GM18517 (cell line): ENCODE measurements around the gene NUDT16L1.

Experiments
- ATAC-seq: cut with Tn5 transposase; IDR thresholded peaks from one replicate; pipeline ENCODE4 v1.9.1; 2021; ENCODE audit warnings: mild to moderate bottlenecking, moderate library complexity; ENCODE audit not compliant: unreplicated experiment

NUDT16L1 gene

DNA sequence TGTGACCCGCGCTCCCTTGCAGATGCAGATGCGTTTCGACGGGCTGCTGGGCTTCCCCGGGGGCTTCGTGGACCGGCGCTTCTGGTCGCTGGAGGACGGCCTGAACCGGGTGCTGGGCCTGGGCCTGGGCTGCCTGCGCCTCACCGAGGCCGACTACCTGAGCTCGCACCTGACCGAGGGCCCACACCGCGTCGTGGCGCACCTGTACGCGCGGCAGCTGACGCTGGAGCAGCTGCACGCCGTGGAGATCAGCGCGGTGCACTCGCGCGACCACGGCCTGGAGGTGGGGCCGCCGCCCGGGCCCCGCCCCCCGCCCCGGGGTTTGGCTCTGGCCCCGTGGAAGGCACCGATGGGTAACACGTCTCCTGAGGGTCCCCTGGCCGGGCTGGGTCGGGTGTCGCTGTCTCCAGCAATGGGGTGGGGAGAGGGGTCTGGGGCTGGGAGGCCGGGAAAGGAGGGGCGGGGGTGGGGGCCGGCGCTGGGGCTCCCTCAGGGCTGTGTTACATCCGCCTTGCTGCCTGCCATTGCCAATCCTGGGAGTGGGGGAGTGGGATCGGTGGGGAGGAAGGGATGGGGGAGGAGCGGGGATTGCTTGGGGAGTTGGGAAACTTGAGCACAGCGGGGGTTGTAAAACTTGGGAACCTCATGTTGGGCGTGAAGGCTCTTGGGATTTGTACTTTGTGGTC is 737 bp downstream of the NUDT16L1 start:
- no peak for ATAC-seq

DNA sequence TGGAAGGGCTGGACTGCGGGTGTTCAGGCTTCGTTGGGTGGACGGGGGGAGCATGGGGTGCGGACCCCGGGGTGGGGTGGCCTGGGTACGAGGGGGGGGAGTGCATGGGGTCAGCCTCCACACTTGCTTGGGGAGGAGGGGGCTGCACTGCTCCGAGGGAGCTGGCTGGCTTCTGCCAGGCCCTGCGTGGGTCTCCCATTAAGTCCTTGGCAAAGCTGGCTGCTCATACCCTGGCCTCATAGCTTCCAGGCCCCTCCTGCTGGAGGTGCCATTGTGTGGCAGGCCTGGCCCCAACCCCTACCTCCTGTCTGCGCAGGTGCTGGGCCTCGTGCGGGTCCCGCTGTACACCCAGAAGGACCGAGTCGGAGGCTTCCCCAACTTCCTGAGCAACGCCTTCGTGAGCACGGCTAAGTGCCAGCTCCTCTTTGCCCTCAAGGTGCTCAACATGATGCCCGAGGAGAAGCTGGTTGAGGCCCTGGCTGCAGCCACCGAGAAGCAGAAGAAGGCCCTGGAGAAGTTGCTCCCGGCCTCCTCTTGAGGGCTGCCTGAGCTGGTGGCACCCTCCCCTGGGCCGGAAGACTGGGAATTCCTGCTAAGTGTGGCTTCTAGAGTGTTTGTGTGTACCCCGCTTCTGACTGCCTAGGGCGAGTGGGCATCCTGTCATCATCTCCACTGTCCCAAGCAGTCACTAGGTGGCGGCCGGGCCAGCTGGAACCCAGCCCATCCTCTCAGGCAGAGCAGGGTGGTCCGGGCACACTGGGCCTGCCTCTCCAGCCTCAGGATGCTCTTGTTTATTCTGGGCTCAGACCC is 1.5 kb downstream of the NUDT16L1 start:
- no peak for ATAC-seq

- no peak for ATAC-seq
Measured at GRCh38 chr16:4695473-4696171, 2.3 kb downstream of the NUDT16L1 start.

- ATAC-seq = no peak
Measured at GRCh38 chr16:4696172-4696904, 3.0 kb downstream of the NUDT16L1 start.

DNA sequence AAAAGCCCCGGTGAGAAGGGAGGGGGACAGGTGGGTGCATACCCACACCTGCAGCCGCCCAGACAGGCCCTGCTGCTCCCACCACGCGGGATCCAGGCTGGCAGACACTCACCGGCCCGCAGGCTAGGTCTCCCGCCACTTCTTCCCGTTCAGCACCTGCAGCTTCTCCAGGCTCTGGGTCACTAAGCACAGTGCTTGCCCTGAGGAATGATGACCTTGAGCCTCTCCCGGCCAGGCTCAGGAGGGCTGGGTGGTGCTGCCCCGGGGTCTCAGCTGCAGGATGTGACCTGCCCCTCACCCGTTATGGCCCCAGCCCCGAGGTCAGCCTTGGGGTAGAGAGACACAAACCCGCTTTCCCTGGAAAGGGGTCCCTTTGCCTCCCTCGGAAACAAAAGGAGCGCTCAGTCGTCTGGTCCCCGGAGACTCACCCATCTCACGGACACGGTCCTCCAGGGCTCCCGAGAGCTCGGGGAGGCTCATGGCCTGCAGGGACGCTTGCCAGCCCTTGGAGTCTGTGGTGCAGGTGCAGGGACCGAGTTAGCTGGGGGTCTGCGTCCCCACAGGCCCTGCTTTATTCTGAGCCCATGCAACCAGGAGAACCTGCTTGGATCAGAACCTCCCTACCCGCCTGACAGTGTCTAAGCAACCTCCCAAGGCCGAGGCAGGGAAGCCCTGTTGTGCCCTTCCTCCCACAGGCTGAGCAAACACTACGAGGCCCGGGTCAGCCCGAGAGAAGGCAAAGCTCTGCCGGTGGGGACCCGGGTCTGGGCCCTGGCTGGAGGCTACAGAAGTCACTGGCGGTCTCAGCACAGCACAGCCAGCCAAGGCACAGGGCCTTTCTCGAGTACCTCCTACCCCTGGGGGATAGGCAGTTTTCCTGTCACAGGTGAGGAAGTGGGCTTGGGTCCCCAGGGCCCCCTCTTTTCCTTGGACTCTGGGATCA is 3.8 kb downstream of the NUDT16L1 start:
- no peak for ATAC-seq

- no peak for ATAC-seq
Measured at GRCh38 chr16:4697848-4698291, 4.5 kb downstream of the NUDT16L1 start.

DNA sequence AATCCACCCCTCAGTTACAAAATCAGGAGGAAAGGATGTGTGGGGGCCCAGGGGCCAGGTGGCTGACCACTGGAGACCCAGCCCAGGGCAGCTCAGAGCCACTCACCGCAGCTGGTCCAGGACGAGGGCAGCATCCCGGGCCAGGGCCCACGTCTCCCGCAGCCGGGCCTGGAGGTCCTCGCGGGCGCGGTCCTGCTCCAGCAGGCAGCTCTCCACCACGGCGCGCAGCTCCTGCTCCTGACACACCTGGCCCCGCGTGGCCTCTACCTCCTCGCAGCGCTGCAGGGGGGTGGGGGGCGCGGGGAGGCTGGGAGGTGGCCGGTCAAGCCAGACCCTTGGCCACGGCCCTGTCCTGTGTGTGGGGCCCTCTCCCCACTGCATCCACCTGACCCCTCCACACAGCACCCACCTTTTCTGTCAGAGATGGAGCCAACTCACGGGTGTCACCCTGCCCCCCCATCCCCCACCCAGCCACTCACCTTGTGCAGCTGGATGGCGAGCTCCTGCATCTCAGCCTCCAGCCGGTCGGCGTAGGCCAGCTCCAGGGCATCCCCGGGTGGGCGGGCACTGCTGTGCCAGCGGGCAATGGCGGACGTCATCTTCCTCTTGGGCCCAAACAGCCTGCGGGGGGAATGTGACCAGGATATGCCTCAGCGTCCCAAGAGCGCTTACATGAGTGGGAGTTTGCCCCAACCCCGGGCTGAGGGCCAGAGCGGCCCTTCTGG is 5.1 kb downstream of the NUDT16L1 start:
- no peak for ATAC-seq

- ATAC-seq = no peak
Measured at GRCh38 chr16:4699046-4699556, 5.7 kb downstream of the NUDT16L1 start.

DNA sequence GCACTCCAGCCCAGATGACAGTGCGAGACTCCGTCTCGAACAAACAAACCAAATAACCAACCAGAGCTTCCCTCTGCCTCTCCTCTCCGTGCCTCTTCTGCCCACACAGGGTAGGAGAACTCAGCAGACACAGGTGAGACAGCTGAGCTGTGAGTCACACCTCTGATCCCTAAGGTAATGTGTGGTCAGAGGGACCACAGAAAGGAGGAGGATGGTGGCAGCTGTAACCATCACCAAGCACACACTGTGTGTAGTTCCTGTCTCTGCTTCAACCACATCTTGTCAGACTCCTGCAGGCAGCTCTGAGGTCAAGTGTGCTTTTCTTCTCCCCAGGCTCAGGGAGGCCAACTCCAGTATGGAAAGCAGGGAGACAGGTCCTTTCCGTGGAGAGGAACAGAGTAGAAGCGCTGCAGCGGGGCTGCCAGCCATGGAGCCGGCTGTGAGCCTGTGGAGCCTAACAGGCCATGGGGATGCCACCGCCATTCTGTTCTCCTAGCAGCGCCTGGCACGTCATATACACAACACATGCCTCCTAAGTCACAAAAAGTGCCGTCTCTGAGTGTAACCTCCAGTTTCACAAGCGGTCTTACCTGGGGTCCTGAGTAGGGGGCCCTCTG is 7.1 kb downstream of the NUDT16L1 start:
- ATAC-seq = no peak

DNA sequence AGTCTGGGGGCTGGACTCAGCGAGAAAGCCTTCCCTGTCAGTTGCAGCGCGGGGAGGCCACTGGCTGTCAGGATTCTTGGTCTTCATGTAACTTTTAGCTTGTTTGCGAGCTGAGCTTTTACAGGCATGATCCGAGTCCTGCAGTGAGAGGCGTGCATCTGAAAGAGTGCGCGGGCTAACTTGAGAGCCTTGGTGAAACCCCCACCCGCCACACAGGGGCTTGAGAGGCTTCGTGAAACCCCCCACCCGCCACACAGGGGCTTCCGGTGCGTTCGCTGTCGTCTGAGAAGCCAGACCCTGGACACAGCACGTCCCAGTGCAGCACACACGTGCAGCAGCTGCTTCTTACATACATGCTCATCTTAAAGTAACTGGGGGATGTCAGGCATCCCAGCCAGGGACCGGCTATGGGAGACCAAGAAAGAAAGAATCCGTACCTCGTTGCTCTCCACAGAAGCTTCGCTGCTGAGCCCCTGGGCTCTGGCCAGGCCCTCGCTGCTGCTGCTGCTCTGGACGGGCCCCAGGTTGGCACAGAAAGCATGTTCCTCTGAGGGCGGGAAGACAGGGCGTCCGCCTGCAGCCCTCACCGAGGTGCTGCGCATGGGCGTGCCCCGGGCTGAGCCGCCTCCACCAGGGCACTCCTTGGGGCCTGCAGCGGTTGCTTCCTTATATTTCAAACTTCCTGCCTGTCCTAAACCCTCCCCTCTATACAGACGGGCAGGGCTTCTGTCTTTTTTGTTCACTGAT is 7.8 kb downstream of the NUDT16L1 start:
- no peak for ATAC-seq

DNA sequence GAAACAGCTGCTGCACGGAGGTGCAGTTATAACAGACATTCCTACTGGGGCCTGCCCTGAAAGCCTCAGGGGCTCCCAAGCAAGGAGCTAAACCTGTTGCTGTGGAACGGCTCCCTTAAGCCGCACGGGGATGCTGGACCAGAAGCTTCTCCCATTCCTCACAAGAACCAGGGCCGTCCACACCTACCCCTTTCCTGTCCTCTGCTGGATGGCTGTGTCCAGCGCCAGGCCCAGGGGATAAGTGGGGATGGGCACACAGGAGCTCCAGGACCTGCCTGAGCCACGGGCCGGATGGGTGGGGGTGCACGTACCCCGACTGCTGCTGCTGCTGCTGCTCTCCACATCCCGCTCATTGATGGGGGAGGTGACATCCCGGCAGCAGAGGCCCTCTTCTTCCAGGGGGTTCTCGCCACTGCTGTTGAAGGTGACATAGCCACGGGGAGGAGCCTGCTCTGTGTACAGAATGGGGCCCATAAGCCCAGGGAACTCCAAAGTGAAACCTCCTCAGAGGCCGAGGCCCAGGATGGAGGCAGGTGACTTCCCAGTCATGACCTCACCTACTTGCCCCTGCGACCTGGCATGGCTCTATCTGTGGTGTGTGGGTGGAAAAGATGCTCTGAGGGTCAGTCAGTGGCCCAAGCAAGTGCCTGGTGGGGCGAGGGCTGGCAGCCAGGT is 8.6 kb downstream of the NUDT16L1 start:
- no peak for ATAC-seq

- ATAC-seq = no peak
Measured at GRCh38 chr16:4702466-4702808, 9.1 kb downstream of the NUDT16L1 start.

DNA sequence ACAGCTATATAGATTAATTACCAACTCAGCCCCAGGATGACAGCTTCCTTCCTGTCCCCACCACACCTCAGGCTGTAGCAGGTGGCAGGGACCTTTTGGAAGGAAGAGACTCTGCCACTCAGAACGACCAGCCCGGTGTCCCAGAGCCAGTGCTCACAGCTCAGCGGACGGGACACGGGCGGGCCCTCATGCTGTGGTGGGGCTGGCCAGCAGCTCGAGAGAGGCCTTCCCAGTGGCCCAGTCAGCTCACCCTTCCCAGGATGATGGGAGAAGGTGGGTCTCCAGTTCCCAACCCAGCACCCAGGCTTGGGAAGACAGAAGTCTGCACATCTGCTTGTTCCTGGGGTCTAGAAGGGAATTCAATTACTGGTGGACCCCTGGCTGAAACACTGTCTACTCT is 10.5 kb downstream of the NUDT16L1 start:
- no peak for ATAC-seq

GRCh38 chr16:4704491-4704890 is 11.1 kb downstream of the NUDT16L1 start:
- ATAC-seq = no peak

DNA sequence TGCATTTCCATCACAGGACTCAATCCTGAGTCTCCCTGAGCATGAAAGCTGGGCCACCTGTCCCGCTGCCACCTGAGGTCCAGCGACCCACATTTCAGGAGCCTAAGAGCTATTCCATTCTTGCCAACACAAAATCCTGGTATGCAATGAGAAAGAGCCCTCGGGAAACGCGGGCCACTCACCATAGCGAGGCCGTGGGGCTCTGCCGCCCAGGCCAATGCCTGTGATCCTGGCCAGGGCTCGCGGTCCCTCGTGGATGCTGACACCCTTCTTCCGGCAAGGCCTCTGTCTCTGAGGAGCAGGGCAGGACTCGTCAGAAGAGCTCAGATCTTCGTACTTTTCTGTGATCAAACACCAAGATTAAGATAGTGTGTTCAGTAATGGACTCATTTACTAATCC is 11.6 kb downstream of the NUDT16L1 start:
- no peak for ATAC-seq

GRCh38 chr16:4706871-4707270 is 13.5 kb downstream of the NUDT16L1 start:
- no peak for ATAC-seq

DNA sequence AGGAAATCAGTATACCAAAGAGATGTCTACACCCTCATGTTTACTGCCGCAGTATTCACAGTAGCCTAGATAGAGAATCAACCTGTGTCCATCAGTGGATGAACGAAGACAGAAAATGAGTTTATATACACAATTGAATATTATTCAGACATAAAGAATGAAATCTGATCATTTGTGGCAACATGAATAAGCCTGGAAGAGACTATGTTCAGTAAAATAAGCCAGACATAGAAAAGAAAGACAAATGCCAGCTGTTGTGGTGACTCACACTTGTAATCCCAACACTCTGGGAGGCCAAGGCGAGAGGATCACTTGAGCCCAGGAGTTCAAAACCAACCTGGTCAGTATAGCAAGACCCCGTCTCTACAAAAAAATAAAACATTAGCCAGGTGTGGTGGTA is 16.1 kb downstream of the NUDT16L1 start:
- no peak for ATAC-seq
